ENCODE data around the gene HOXB3. TPM values are rescaled to one million over a fixed set of nuclear protein-coding genes. Genes with fewer than 3 reads are reported as not detected.

The HOXB3 gene
- total RNA-seq, 4 donors from 2014 or later, result 10.6 to 30.0 (median 18.0) TPM

DNA sequence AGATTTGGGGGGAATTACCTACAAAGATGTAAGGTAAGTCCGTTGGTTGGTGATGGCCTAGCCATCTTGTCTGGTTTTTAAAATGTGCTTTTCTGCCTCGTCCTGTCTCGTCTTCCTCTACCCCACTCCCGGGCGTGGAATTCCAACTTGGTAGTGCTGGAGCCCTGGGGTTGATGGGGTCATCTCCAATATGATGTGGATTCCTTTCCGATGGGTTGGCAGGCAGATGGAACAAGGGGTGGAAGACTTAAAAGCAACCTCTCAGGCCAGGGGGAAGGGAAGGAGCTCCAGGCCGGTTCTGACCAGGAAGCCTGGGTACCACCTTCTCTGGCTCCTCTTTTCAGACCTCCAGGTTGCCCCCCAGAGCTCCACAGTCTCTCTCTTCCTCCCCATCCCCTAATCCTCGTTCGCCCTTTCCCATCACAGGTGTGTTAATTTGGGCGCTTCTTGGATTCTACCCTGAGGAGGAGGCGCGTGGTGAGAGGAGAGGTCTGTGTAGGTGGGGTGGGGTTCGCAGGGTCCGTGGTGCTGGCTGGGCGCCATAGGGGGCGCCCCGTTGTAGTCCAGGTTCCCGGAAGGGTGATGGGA lies 40.0 kb downstream of the HOXB3 start:
- no peaks in the 10 kb centered on the region for H3K36me3 ChIP-seq
- H3K9me3 ChIP-seq, result no peaks in the 10 kb centered on the region
- no peak overlapping the region for H3K4me3 ChIP-seq
- H3K4me1 ChIP-seq, result peaks cover 15% of the 10 kb centered on the region in 2 donors
- no peak overlapping the region for H3K27ac ChIP-seq
- no peaks in the 10 kb centered on the region for H3K27me3 ChIP-seq
- intact Hi-C loops (cut with DNase I; ENCODE audit: low total_unique reads), result no loop called here
- no peak for DNase-seq
- no peak for TF ChIP-seq POLR2A (IDR thresholded peaks at IDR 0.05)
- TF ChIP-seq, protein P1, sequence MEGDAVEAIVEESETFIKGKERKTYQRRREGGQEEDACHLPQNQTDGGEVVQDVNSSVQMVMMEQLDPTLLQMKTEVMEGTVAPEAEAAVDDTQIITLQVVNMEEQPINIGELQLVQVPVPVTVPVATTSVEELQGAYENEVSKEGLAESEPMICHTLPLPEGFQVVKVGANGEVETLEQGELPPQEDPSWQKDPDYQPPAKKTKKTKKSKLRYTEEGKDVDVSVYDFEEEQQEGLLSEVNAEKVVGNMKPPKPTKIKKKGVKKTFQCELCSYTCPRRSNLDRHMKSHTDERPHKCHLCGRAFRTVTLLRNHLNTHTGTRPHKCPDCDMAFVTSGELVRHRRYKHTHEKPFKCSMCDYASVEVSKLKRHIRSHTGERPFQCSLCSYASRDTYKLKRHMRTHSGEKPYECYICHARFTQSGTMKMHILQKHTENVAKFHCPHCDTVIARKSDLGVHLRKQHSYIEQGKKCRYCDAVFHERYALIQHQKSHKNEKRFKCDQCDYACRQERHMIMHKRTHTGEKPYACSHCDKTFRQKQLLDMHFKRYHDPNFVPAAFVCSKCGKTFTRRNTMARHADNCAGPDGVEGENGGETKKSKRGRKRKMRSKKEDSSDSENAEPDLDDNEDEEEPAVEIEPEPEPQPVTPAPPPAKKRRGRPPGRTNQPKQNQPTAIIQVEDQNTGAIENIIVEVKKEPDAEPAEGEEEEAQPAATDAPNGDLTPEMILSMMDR (IDR thresholded peaks at IDR 0.05), result no peak

DNA sequence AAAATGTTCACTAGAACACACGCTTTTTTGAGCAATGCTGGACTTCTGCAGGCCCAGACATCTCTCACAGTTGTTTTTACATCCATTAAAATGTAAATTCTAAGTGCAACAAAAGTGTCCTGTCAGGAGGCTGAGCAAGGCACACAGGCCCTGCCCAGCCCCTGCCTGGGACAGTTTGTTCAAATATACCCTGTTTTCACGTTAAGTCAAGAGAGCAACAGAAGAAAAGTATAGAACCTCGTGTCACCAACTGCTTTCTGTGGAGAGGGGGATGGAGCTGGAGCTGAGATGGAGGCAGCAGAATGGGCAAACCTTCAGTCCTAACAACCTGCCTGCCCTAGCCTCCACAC lies 40.8 kb downstream of the HOXB3 start:
- no peaks in the 10 kb centered on the region for H3K36me3 ChIP-seq
- intact Hi-C loops (cut with DNase I; ENCODE audit: low total_unique reads), result no loop called here
- no peaks in the 10 kb centered on the region for H3K27me3 ChIP-seq
- no peak for DNase-seq
- peaks cover 12 to 17% of the 10 kb centered on the region in 2 donors for H3K4me1 ChIP-seq
- H3K27ac ChIP-seq, result peak overlapping the region in 1 of 2 donors; percentile 93
- H3K4me3 ChIP-seq, result no peak overlapping the region
- H3K9me3 ChIP-seq, result no peaks in the 10 kb centered on the region
- TF ChIP-seq, protein P1 (IDR thresholded peaks at IDR 0.05), result no peak
- no peak for TF ChIP-seq POLR2A (IDR thresholded peaks at IDR 0.05)

DNA sequence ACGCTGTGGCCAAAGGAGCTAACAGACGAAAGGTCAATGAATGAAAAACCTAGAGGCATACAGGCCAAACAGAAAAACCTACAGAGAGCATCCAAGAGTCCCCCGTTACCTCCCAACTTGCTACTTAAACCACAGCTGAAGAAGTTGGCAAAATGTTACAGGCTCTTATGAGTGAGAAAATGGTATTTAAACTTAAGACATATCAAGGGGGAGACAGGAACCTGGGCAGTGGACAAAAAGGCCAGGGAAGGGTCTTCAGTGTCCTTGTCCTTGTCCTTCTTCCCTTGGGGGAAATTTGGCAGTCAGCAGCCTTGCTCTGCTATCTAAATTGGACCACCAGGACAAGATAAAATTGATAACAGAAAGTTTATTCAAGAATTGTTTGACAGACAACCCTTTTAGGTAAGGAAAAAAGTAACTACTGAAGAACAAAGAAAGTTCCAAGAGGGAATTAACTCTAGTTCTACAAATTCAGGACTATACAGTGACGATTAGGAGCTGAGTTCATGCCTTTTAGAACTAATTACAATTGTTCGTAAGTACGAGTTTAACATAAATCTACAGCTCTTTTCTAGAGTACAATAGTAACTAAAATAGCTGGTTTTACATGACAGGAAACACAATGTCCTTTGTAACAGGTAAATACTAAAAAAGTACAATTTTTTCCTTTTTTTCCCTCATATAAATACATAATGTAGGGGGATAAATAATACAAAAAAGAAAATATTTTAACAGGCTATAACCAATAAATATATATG lies 41.3 kb downstream of the HOXB3 start:
- Histone ChIP-seq H3K4me3 (no peak overlapping the region), H3K27ac (peak overlapping the region; percentile 93 to 97), H3K36me3 (no peaks in the 10 kb centered on the region), H3K4me1 (peaks cover 12 to 17% of the 10 kb centered on the region in 2 donors), H3K9me3 (no peaks in the 10 kb centered on the region), H3K27me3 (no peaks in the 10 kb centered on the region)
- no peak for DNase-seq
- TF ChIP-seq POLR2A (IDR thresholded peaks at IDR 0.05), result no peak
- TF ChIP-seq, protein P1 (IDR thresholded peaks at IDR 0.05), result no peak
- intact Hi-C loops (cut with DNase I; ENCODE audit: low total_unique reads), result no loop called here

DNA sequence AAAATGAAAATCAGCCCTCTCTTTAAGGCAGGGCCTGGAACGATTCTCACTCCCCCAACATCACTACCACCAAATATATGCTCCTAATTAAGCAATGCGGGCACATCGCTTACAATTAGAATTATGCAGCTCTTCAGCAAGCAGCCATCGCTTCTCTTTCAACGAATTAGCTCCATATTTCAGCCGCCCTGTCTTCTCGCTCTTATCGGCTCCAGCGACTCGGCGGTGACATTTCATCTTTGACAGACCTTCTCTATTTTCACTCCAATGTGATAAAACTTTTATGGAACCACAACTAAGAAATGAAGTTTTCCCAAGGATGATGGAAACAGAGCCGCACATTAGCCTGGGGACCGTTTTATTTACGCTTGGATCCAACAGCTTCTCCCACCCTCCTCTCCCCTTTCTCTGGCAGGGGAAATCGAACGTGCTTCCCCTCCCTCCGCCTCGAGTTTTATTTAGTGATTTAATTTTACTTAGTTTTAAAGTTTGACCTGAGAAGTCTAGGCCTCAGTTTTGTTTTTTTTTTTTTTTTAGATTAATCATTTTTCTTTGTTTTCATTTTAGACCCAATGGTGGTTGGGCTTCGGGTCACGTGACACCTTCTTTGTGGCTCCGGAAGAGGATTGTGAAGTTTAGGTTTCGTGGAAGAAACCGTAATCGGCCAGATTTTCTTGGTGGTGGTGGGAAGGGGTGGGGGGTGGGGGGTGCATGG lies 42.1 kb downstream of the HOXB3 start:
- peak overlapping the region; percentile 93 to 97 for H3K27ac ChIP-seq
- intact Hi-C loops (cut with DNase I; ENCODE audit: low total_unique reads), result no loop called here
- H3K9me3 ChIP-seq, result no peaks in the 10 kb centered on the region
- H3K4me3 ChIP-seq, result peak overlapping the region; percentile 0 to 15
- no peaks in the 10 kb centered on the region for H3K27me3 ChIP-seq
- H3K36me3 ChIP-seq, result no peaks in the 10 kb centered on the region
- TF ChIP-seq, protein P1 (IDR thresholded peaks at IDR 0.05), result no peak
- no peak for TF ChIP-seq POLR2A (IDR thresholded peaks at IDR 0.05)
- peaks cover 12 to 17% of the 10 kb centered on the region in 2 donors for H3K4me1 ChIP-seq
- DNase-seq, result no peak
